ENCODE measurements around the gene CDX1.

CDX1 gene

GRCh38 chr5:150164211-150164980 lies 2.2 kb upstream of the CDX1 start:
- H3K4me3 ChIP-seq (ENCODE audit: control insufficient read depth, low read depth, low read length): no peak overlapping the region
- no peak for DNase-seq (ENCODE audit: low read depth)
- TF ChIP-seq CTCF (IDR thresholded peaks at IDR 0.05; ENCODE audit: control insufficient read depth, insufficient read depth, low read depth, low read length, missing control alignments): no peak

- TF ChIP-seq CTCF (IDR thresholded peaks at IDR 0.05; ENCODE audit: control insufficient read depth, insufficient read depth, low read depth, low read length, missing control alignments): no peak
- DNase-seq (ENCODE audit: low read depth): no peak
- no peak overlapping the region for H3K4me3 ChIP-seq (ENCODE audit: control insufficient read depth, low read depth, low read length)
Measured at GRCh38 chr5:150166037-150166649, 435 bp upstream of the CDX1 start.

- no peak for TF ChIP-seq CTCF (IDR thresholded peaks at IDR 0.05; ENCODE audit: control insufficient read depth, insufficient read depth, low read depth, low read length, missing control alignments)
- no peak overlapping the region for H3K4me3 ChIP-seq (ENCODE audit: control insufficient read depth, low read depth, low read length)
- DNase-seq (ENCODE audit: low read depth): no peak
Measured at GRCh38 chr5:150167512-150167850, 903 bp downstream of the CDX1 start.

- DNase-seq (ENCODE audit: low read depth): no peak
- no peak for TF ChIP-seq CTCF (IDR thresholded peaks at IDR 0.05; ENCODE audit: control insufficient read depth, insufficient read depth, low read depth, low read length, missing control alignments)
- H3K4me3 ChIP-seq (ENCODE audit: control insufficient read depth, low read depth, low read length): no peak overlapping the region
Measured at GRCh38 chr5:150167908-150168307, 1.3 kb downstream of the CDX1 start.

- TF ChIP-seq CTCF (IDR thresholded peaks at IDR 0.05; ENCODE audit: control insufficient read depth, insufficient read depth, low read depth, low read length, missing control alignments): no peak
- no peak for DNase-seq (ENCODE audit: low read depth)
- H3K4me3 ChIP-seq (ENCODE audit: control insufficient read depth, low read depth, low read length): no peak overlapping the region
Measured at GRCh38 chr5:150168864-150169263, 2.3 kb downstream of the CDX1 start.

GRCh38 chr5:150172145-150172544 lies 5.6 kb downstream of the CDX1 start:
- DNase-seq (ENCODE audit: low read depth): no peak
- TF ChIP-seq CTCF (IDR thresholded peaks at IDR 0.05; ENCODE audit: control insufficient read depth, insufficient read depth, low read depth, low read length, missing control alignments): no peak
- H3K4me3 ChIP-seq (ENCODE audit: control insufficient read depth, low read depth, low read length): no peak overlapping the region

All from AG09309 (cell line).